Measurements from ENCODE around the gene MEPE.

DNA sequence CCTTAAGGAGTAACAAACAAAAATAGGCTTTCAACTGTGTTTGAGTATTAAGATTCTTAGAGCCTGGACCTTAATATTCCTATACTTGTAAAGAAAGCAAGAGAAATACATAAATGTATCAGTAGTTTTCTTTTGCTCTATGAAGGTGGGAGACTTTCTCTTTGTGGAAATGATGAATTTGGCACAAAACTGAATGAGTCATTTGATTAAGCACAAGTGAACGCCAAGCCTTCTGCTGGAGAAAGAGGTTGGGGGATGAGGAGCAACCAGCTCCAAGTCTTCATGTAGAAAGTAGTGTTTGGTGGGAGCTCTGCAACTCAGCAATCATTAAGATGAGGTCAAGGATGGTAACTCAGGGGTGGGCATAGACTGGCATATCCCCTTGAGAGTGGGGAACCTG lies 49.6 kb downstream of the MEPE start:
- TF ChIP-seq, protein P1, sequence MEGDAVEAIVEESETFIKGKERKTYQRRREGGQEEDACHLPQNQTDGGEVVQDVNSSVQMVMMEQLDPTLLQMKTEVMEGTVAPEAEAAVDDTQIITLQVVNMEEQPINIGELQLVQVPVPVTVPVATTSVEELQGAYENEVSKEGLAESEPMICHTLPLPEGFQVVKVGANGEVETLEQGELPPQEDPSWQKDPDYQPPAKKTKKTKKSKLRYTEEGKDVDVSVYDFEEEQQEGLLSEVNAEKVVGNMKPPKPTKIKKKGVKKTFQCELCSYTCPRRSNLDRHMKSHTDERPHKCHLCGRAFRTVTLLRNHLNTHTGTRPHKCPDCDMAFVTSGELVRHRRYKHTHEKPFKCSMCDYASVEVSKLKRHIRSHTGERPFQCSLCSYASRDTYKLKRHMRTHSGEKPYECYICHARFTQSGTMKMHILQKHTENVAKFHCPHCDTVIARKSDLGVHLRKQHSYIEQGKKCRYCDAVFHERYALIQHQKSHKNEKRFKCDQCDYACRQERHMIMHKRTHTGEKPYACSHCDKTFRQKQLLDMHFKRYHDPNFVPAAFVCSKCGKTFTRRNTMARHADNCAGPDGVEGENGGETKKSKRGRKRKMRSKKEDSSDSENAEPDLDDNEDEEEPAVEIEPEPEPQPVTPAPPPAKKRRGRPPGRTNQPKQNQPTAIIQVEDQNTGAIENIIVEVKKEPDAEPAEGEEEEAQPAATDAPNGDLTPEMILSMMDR (IDR thresholded peaks at IDR 0.05; ENCODE audit: low read depth, low read length), result no peak
- no peak for TF ChIP-seq POLR2A (IDR thresholded peaks at IDR 0.05; ENCODE audit: extremely low read depth, insufficient read length)
- TF ChIP-seq, protein P2, sequence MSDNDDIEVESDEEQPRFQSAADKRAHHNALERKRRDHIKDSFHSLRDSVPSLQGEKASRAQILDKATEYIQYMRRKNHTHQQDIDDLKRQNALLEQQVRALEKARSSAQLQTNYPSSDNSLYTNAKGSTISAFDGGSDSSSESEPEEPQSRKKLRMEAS (IDR thresholded peaks at IDR 0.05; ENCODE audit: low read depth, low read length), result no peak

Measured in NB4 (cell line).